SH-SY5Y (cell line): Measurements from ENCODE around the gene SMPX.

Experiments
- GATA2 ChIP-seq: IDR thresholded peaks from 2 replicates; pipeline ENCODE4 v1.6.1; 2011; ENCODE audit warnings: mild to moderate bottlenecking, low read depth, low read length
- GATA3 ChIP-seq: IDR thresholded peaks from 2 replicates; pipeline ENCODE4 v1.6.1; 2011; ENCODE audit warnings: low read depth, mild to moderate bottlenecking, low read length, moderate library complexity

DNA sequence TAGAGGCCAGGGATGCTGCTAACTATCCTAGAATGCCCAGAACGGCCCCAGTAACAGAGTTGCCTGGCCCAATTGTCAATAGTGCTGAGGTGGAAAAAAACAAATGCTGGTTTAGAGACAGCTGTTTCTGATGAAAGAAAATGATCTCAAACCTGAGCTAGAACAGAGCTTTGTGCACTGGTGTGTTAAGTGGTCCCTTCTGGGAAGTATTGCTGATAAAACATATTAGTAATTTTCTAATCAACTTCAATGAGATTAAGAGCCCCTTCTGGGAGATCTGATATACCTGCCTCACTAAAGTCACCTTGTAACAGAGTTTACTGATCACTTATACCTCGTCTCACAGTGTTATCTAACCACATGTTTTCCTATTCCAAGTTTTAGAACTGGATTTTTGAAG, 42.1 kb downstream of the SMPX start:
- no peak for TF ChIP-seq GATA2
- TF ChIP-seq GATA3 = no peak
